ENCODE measurements around the gene PBRM1.

GRCh38 chr3:52684184-52684583 lies 1.5 kb downstream of the PBRM1 start:
- TF ChIP-seq CTCF (IDR thresholded peaks at IDR 0.05): no peak
- no peak for TF ChIP-seq ZFX (IDR thresholded peaks at IDR 0.05; ENCODE audit: borderline replicate concordance)

Measured in 22Rv1 (cell line).